ENCODE data around the gene ADRA2B. TPM values are rescaled to one million over a fixed set of nuclear protein-coding genes. Genes with fewer than 3 reads are reported as not detected.

The ADRA2B gene
- total and polyA plus RNA-seq, 2 donors (not counting 3 experiments of a cell fraction or from before 2014, with no cell fraction given): not detected

GRCh38 chr2:96115631-96116423 is 544 bp downstream of the ADRA2B start:
- Histone ChIP-seq H3K4me2 (ENCODE audit: insufficient read depth, low read length) (no peak overlapping the region), H3K27me3 (ENCODE audit: control insufficient read depth in 2 of 2, insufficient read depth in 2 of 2, low read length in 2 of 2) (peaks cover 7% of the 10 kb centered on the region in 2 experiments), H3K4me3 (replicated peaks in 1 of 3; ENCODE audit: insufficient read depth in 1 of 3, low read depth in 1 of 3, low read length in 3 of 3) (no peak overlapping the region), H3K9ac (replicated peaks; ENCODE audit: extremely low read depth, insufficient read depth, low read length) (no peak overlapping the region), H3K9me3 (replicated peaks; ENCODE audit: control insufficient read depth, insufficient read depth, low read length) (no peaks in the 10 kb centered on the region), H3K79me2 (ENCODE audit: control insufficient read depth, insufficient read depth, low read length) (no peaks in the 10 kb centered on the region), H3K4me1 (ENCODE audit: control insufficient read depth, extremely low read depth, insufficient read depth, low read length) (no peaks in the 10 kb centered on the region), H4K20me1 (replicated peaks; ENCODE audit: control insufficient read depth, extremely low read depth, insufficient read depth, low read length) (no peaks in the 10 kb centered on the region), H3K27ac (ENCODE audit: insufficient read depth, low read depth, low read length) (no peak overlapping the region), H3K36me3 (ENCODE audit: control insufficient read depth in 2 of 2, extremely low read depth in 1 of 2, insufficient read depth in 2 of 2, low read length in 2 of 2) (no peaks in the 10 kb centered on the region), H2AFZ (ENCODE audit: low read depth, low read length) (peak overlapping the region; percentile 24), H3K9me1 (replicated peaks; ENCODE audit: control insufficient read depth, extremely low read depth, insufficient read depth, low read length) (no peaks in the 10 kb centered on the region)
- CTCF ChIA-PET: interaction anchor here (1.0 to 3.4 kb wide), 4 partner anchors 34 to 771 kb away, joined by 4 to 44 read pairs (median 7); no protein-coding TSS in a partner anchor
- POLR2A ChIA-PET: interaction anchor here (1.6 kb wide), 1 partner anchor 123 kb away, joined by 6 read pairs; no protein-coding TSS in a partner anchor
- FAIRE-seq: no peak
- dilution Hi-C loops (cut with MboI; ENCODE audit: extremely low pct_ligation_motif_present, low sequenced_read_pairs): no loop called here
- no peak for DNase-seq (ENCODE audit: low read depth, low spot score)
- no TSS peak for BruUV-seq (replicated peaks)
- TF ChIP-seq MYC (IDR thresholded peaks at IDR 0.05; ENCODE audit: low read depth, low read length) (no peak), POLR2A (IDR thresholded peaks at IDR 0.05; ENCODE audit: low read depth, low read length) (no peak), CTCF (IDR thresholded peaks at IDR 0.05; ENCODE audit: extremely low read depth in 1 of 2, insufficient read depth in 1 of 2, low read depth in 1 of 2, low read length in 2 of 2) (no peak), MAX (IDR thresholded peaks at IDR 0.05; ENCODE audit: insufficient read depth, insufficient read length) (no peak)
- intact Hi-C loops (cut with micrococcal nuclease): loop anchor here (2.0 kb wide), 1 partner anchor 59 kb away; no protein-coding TSS in a partner anchor

All from endothelial cell of umbilical vein (primary cell).